Gastroesophageal sphincter (tissue), 3 donors: ENCODE data around the gene SIN3A.

Source experiments
- CTCF ChIP-seq, 4 experiments: fragments of 200-600 bp in 2 of 4; fragments of 450-650 bp in 2 of 4; sonication (generic) in 1 of 4; IDR thresholded peaks; one replicate each; pipeline ENCODE4 v1.5.1; 2017 to 2019; ENCODE audit warnings: antibody characterized with exemption in 4 of 4, mild to moderate bottlenecking in 2 of 4, moderate library complexity in 2 of 4
- EP300 ChIP-seq: sonication (generic); formaldehyde crosslinking; IDR thresholded peaks from one replicate; pipeline ENCODE4 v1.6.1; 2017; ENCODE audit warnings: antibody characterized with exemption, mild to moderate bottlenecking
- POLR2A ChIP-seq, 2 donors: fragments of 450-650 bp; IDR thresholded peaks; one replicate each; pipeline ENCODE4 v1.6.1; 2017; ENCODE audit warnings: antibody characterized with exemption in 2 of 2, mild to moderate bottlenecking in 2 of 2, moderate library complexity in 1 of 2

- TF ChIP-seq CTCF (IDR thresholded peaks at IDR 0.05) (no peak), POLR2A (IDR thresholded peaks at IDR 0.05) (no peak), EP300 (no peak)
These were observed 41.3 kb downstream of the SIN3A start for GRCh38 chr15:75410196-75410595.
